NCI-H1694 (cell line): Measurements from ENCODE around the gene TRIM41.

ENCODE experiments used
- DNase-seq: peaks from one replicate; lab custom pipeline; 2025; lab: John Stamatoyannopoulos, UW

TRIM41 gene

DNA sequence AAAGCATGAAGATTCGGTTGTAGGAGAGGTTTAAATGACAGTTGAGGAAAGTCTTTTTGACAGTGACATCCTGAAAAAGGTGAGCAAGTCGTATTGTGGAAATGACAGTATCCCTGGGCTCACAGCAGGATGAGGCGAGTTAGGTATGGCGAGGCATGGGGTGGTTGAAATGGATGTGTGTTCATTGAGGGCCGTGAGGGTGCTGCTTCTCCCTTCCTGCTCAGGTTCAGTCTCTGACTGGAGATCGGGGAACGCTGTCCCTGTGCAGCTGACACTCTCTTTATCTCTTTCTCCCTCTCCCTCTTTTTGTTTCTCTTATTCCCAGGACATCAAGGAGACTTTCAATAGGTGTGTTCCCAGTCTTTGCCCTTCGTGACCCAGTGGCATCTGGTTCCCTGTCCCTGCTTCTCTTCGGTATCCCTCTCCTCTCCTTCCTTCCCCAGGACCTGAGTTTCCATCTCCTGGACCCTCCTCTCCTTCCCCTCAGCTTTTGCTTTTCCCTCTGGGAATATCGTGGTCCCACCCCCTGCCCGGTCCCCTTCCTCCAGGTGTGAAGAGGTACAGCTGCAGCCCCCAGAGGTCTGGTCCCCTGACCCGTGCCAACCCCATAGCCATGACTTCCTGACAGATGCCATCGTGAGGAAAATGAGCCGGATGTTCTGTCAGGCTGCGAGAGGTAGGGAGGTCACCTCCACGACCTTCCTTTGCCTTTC is 10.2 kb downstream of the TRIM41 start:
- DNase-seq, result no peak

DNA sequence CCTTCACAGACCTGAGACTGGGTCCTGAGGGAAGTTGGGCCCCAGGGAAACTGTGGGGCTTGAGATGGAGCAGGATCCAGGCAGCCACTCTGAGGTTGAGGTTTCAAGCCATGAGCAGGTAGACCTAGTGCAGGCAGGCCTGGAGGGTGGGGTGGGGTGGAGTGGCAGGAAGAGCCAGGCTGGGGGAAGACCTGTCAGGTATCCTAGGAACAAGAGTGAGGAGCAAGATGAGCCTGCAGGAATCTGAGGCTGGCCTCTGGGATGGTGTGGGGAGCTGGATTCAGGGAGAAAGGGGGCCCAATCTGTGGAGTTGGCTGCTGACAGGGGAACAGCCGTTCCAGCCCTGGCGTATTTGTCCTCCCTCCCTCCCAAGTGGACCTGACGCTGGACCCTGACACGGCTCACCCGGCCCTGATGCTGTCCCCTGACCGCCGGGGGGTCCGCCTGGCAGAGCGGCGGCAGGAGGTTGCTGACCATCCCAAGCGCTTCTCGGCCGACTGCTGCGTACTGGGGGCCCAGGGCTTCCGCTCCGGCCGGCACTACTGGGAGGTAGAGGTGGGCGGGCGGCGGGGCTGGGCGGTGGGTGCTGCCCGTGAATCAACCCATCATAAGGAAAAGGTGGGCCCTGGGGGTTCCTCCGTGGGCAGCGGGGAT is 10.8 kb downstream of the TRIM41 start:
- no peak for DNase-seq

DNA sequence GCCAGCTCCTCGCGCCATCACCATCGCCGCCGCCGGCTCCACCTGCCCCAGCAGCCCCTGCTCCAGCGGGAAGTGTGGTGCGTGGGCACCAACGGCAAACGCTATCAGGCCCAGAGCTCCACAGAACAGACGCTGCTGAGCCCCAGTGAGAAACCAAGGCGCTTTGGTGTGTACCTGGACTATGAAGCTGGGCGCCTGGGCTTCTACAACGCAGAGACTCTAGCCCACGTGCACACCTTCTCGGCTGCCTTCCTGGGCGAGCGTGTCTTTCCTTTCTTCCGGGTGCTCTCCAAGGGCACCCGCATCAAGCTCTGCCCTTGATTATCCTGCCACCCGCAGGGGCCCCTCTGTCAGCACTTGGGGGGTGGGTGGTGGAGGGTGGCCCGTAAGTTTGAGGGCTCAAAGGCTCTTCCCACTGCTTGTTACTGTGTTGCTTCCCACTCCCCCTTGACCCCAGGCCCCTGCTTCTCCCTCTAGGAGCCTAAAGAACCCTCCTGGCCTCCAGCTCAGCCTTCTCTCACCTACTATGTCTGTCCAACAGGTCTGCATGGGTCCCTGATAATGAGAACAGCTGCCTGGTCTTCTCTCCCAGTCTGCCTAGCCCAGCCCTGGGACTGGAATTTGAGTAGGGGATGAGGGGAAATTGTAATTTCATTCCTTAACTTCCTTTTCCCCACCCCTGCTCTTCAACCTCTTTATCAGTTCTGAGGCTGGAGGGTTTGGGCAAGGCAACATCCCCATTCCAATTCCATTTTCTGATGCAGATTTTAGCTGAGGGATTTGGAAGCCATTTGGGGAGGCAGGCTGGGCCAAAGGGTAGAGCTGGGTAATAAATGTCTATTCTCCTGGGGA is 11.6 kb downstream of the TRIM41 start:
- no peak for DNase-seq

DNA sequence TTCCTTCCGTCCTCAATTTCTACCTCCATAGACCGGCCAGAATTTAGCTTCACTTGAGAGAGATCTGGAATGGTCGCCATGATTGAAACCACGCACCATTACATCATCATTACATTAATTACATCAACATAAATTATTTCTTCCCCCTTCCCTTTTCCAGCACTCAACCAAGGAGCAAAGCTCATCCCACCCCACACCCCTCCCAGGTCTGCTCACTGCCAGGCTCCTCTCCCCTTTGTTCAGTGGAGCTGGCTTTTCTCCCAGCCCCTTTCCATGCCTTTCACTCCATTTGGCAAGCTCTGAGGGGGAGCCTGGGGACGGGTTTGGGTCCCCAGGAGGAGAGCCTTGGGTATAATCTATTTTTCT is 12.2 kb downstream of the TRIM41 start:
- no peak for DNase-seq

DNA sequence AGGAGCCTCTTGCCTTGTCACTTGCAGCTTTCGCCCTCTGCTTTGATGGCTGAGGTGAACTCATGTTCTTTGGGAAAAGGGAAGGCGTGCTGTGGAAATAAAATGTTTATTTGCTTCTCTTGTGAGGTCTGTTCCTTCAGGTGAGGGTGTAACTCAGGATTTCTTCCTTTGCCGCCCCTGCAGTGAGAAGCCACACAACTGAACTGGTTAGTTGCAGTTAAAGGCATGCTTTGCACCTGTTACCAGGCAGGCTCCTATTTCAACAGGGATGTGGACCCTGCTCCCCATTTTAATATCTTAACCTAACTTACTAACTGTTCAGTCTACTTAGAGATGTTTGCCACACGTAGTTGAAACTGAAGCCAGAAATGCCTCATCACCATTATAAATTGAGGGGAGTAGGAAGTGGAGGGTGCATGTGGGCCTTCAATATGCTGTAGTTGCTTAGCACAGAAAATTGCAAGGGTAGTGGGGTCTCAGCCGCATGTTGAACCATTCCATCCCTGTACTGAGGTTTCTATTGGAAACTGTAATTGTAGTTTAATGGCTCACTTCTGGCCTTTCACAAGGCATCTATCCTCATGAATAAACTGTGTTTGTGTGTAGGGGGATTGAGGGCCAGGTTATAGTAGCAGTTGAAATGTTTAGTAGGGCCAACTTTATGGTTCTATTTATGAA is 12.7 kb downstream of the TRIM41 start:
- DNase-seq, result no peak

DNA sequence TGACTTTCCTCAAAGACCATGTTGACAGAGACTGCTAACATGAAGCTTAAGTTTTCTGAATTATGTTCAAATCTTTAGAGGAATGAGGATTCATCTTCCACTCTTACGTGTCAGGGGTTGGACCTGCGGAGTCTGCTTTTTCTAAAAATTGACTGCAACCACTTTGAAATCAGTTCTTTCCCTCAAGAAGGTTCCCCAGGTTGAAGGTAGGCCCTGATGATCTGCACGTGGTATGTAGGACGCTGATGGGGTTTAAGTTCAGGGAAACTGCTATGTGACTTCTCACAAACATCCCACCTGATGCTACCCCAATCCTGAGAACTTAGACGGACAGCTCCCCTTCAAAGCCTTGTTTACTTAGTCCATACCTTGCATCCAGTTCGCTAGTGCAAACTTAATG is 13.4 kb downstream of the TRIM41 start:
- no peak for DNase-seq

DNA sequence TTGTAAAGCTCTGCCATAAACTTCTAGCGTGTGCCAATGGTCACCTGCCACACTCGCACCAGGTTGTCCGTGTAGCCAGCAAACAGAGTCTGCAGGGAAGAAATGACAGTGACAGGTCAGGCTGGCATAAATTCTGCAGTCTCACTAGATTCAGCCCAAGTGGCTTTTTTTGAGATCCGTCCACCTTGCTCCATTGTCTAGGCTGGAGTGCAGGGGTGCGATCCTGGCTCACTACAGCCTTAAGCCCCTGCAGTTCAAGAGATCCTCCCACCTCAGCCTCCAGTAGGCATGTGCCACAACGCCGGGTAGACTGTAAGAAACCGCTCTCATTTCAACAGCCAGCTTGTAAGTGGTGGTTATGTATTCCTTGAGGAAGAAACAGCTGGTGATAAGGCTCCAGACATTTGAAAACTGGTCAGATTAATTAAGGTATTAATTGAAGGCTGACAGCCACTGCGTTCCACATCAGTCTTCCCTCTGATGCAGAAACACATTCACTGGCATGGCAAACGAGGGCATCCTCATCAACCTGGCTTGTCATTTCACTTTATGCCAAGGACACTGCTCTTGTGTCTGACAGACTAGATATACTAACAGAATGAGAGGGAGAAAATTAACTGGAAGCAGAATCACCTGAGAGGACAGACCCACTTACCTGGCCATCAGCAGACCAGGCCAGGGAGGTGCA is 14.0 kb downstream of the TRIM41 start:
- no peak for DNase-seq

DNA sequence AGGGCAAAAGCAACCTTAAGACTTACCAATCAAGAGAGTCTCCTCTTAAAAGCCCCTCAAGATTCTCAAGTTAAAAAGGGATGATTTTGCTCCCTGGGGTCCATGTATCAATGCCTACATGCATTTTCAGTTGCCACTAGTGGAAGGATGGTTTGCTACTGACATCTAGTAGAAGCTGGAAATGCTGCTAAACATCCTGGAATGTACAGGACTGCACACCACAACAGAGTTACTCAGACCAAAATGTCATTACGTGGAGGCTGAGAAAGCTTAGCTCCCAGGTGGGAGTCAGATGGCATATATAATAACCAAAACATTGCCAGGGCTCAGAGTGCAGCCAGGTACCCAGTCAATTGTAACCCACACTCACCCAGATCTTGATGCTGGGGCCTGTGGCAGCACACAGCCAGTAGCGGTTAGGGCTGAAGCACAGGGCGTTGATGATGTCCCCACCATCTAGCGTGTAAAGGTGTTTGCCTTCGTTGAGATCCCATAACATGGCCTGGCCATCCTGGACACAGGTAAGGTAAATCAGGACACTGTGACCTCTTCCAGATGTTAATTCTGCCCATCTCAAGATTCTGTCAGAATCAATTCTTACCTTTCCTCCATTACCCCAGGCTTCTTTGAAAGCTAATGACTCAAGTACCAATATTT is 14.8 kb downstream of the TRIM41 start:
- no peak for DNase-seq

DNA sequence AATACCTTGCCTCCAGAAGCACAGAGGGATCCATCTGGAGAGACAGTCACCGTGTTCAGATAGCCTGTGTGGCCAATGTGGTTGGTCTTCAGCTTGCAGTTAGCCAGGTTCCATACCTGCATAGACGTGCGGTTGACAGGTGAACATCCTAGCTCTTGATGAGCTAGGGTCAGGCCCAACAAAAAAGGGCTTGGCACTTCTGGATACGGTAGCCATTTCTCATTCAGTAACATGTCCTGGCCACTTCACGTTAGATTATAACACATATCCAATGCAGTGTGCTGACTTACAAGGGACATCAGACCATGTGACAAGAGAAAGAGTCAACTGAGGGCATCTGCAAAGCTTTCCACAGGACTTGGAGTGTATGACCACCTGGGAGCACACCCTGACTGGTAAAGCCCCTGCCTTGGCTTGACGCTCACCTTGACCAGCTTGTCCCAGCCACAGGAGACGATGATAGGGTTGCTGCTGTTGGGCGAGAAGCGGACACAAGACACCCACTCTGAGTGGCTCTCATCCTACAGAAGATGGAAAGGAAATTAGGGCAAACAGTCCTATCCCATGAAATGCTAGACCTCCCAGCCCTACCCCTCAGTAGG is 16.1 kb downstream of the TRIM41 start:
- no peak for DNase-seq

DNA sequence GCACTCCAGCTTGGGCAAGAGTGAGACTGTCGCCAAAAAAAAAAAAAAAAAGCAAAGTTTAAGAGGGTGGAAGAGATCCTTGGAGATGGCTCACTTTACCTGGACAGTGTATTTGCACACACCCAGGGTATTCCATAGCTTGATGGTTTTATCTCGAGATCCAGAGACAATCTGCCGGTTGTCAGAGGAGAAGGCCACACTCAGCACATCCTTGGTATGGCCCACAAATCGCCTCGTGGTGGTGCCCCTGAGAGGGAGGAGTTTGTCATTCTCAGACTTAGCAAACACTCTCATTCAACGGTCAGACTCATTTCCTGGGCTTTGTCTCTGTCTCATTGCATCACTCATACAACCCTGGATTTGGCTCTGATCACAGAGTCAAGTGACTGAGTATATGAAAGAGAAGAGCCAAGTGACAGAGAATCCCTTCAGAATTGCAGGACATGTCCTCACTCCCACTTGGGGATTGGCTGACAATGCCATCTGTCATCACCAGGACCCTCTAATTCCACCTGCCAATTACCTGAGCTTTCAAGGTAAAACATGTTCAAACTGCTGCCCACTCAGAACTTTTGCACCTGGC is 18.4 kb downstream of the TRIM41 start:
- no peak for DNase-seq

DNA sequence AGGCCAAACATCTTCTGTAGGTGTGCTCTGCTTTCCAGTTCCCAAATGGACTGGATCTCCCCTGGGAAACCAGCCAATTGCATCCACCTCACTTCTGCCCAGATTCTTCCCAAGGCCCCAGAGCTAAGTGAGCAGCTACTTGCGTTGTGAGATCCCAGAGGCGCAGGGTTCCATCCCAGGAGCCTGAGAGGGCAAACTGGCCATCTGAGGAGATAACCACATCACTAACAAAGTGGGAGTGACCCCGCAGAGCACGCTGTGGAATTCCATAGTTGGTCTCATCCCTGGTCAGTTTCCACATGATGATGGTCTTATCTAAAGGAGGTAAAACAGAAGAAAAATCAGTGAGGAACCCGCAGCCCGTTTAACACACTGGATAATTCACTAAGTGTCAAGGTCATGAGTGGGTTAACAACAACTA is 19.0 kb downstream of the TRIM41 start:
- no peak for DNase-seq

DNA sequence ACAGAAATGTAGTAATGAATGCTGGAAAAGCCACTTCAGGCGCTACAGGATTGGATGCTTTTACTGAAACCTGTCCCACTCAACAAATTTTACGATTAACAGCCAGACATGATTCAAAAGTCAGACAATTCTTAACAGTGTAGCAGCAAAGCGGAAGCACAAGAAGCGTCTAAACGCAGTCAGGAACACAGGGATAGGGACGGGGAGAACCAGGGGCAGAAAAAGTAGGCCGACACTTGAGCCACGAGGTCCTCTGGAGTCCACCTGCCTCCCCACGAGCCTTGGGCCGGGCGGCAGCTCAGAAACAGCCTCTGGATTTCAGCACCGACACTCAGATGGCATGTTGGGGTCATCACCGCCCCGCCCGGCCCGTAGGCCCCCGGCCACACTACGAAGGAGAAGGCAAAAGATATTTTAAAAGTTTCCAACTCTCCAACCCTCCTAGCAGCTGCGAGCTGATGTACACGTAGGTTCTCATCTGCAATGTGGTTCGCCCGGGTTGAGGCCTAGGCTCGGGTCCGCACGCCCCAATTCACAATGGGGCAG is 20.0 kb downstream of the TRIM41 start:
- no peak for DNase-seq

DNA sequence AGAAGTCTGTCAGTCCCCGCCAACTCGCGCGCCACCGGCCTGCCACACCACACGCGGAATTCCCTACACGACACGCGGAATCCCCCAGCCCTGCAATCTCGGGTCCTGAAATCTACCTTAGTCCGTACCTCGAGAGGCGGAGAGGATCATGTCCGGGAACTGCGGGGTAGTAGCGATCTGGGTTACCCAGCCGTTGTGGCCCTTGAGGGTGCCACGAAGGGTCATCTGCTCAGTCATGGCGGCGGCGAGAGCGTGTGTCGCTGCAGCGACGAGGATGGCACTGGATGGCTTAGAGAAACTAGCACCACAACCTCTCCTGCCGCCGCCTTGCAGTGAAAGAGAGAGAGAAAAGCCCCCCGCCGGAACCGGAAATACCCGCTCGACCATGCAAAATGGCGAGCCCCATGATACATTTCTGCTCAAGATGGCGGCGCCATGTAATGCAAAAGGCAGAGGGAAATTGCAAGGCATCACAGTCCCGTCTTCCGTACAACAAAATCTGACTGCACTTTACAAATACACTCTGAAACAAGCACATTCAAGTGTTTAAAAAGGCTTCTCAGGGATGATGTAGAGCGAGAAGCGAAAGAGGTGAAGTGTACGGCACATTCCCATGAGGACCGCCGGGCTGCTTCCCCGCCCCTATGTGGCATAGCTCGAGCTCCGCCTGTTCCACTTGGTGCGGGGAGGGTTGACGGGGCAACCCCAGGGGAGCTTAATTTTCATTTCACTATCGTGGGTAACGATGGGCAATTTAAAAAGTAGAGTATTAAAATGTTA is 20.7 kb downstream of the TRIM41 start, which contains the start of gene RACK1:
RACK1 (minus strand) TSS at position 343 of the 780 bp plus-strand sequence; CDS start at position 237, 106 bp downstream.
- DNase-seq, result no peak

DNA sequence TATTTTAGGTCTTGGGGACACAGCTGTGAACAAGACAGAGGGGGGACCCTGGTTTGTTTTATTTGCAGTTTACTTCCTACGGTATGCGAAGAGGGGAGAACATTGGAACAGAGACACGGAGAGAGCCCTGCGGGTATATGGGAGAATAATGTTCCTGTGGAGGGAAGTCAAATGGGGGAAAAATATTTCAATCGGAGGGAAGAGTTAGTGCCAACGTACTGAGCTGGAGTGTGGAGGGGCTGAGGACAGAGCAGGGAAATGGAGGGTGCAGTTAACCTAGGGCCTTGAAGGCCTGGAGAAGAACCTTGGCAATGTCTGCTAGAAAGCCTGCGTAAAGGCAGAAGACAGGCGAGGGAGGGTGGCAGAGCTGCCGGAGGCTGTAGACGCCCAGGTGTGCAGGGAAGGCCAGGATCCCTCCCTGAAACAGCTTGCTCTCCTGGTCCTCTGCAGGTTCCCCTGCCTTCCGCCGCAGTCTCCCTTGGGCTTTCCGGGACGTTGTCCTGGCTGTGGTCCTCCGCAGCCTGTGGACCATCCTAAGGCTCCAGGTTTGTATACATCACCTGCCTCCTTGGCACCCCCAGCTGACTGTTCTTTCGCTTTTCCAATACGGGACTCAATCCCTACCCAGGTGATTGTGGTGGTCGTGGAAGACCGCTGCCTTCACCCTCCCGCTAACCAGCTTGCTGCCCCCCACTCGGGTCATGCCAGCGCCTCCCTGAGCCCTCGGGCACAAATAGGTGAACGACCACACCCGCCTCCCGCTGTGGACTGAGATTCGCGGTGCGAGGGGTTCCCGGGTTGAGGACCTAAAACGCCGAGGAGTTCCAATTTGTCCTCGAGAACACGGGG is 22.6 kb downstream of the TRIM41 start:
- no peak for DNase-seq

DNA sequence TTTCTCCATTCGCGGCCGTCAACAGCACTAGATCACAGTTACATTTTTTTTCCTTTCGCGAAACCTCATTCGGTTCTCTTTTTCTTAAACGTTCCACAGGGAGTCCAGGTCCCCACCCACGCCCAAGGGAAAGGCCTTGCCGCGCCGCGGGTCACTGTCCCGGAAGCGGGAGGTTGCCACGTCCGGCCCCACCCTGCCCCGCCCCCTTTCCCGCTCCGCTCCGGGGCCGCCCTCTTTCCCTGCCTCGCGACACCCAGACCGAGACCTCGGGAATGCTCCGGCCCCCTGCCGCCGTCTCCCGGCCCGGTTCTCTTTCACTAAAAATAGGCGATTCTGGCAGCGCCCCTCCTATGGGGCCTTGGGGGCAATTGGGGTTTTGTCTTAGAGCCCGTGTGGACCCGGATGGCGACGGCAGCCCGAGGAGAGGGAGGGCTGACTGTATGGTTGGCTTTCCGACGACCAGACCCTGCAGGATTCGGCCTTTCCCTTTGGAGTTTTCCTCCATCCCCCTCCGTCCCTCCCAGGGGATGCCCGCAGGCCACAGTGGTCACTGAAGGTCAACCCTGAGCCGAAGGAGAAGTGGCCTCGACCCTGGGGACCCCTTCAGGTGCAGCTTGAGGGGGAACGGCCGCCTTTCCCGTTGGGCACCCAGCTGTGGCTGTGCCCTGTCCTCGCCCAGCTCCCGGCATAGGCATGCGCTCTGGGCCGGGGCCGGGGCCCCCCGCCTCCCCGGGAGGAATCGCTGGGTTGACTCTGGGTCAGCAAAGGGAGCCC is 23.4 kb downstream of the TRIM41 start:
- DNase-seq, result no peak

DNA sequence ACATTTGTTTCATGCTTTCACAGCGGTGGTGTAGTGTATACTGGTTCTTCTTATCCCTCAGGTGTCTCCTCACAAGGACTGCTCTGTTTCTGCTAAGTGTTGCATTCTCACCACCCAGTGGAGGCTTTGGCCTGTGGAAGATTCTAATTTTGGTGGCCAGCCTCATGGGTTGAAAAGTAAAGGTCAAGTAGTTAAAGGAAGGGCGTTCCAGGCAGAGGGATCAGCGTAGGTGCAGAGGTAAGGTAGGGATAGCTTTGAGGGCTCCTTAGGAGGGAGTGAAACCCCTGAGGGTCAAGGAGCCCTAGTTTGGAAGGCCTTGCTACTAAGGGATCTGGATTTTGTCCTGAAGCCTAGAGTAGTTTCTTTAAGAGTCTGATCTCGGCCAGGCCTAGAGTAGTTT is 25.2 kb downstream of the TRIM41 start:
- no peak for DNase-seq

DNA sequence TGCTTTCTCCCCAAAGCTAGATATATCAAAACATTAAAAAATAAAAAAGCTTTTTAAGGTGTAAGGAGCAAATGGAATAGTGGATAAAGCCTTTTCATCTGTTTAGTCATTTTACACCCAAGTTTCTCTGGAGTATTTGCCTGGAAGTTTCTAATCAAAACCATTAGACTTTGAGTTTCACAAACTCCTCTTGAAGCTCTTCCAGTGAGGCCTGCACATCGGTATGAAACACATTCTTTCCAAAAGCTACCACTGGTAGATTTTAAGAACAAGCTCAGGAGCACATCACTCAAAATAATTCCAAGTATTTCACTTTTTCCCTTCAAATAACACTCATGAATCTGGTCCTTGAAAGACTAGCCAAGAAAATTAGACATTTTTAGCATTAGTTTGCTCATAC is 32.2 kb downstream of the TRIM41 start:
- no peak for DNase-seq
